Cardiac fibroblast (primary cell): ENCODE measurements around the gene PSTPIP2.

Experiments
- DNase-seq, 2 donors: peaks; one replicate each; pipeline versions ENCODE4 v3.0.0 to v3.0.0-alpha.2; 2010; ENCODE audit warnings: low read depth in 2 of 2
- H3K4me3 ChIP-seq, 2 donors: replicated peaks in 1 of 2; 1 replicate in 1 of 2; 2 replicates in 1 of 2; pipeline ENCODE4 v1.5.1; 2011; ENCODE audit warnings: low read depth in 2 of 2, low read length in 2 of 2, mild to moderate bottlenecking in 2 of 2, moderate library complexity in 1 of 2
- TF ChIP-seq, protein P1 (sequence below): IDR thresholded peaks from one replicate; pipeline ENCODE4 v1.5.1; 2011; ENCODE audit warnings: low read depth, mild to moderate bottlenecking, low read length, inconsistent platforms

Gene PSTPIP2

DNA sequence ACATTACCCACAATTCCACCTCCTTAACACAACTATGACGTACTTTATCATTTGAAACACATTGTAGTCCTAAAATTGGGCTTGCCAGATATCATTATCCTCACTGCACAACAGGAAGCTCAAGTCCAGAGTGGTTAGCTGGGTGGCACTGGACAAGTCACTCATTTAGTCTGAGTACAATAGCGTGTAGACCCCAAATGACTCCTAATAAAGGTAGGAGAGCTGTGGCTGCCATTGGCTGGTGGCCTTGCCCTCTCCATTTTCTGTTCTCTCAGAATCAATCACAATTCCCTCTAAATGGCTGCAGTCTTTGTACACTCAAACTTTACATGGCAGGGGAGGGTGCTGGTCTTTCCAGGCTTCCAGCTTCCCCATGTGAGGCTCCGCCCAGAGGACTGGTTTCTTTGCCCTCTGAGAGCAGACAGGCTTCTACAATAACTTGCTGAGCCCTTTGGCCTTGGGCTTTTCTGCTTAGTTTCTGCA is 11.7 kb downstream of the PSTPIP2 start:
- H3K4me3 ChIP-seq, result no peak overlapping the region
- TF ChIP-seq, protein P1, sequence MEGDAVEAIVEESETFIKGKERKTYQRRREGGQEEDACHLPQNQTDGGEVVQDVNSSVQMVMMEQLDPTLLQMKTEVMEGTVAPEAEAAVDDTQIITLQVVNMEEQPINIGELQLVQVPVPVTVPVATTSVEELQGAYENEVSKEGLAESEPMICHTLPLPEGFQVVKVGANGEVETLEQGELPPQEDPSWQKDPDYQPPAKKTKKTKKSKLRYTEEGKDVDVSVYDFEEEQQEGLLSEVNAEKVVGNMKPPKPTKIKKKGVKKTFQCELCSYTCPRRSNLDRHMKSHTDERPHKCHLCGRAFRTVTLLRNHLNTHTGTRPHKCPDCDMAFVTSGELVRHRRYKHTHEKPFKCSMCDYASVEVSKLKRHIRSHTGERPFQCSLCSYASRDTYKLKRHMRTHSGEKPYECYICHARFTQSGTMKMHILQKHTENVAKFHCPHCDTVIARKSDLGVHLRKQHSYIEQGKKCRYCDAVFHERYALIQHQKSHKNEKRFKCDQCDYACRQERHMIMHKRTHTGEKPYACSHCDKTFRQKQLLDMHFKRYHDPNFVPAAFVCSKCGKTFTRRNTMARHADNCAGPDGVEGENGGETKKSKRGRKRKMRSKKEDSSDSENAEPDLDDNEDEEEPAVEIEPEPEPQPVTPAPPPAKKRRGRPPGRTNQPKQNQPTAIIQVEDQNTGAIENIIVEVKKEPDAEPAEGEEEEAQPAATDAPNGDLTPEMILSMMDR, result no peak
- no peak for DNase-seq

DNA sequence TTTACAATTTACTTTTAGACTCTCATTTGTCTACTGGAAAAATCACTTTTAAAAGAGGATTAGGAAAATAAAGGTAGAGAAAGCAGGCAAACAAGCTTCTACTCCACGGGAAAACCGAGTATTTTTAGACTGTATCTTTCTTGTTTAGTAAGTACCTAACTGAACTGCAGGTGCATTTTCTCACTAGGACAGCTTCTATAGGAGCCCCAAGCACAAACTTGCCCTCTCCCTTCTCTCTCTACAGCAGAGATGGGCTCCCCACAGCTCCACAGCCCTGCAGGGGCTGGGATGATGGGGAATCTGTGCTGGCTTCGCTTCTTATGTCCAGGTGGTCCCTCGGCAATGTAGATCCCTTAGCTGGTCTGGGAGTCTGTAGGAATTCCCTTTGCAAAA is 16.2 kb downstream of the PSTPIP2 start:
- no peak for DNase-seq
- H3K4me3 ChIP-seq, result no peak overlapping the region
- TF ChIP-seq, protein P1, result no peak

DNA sequence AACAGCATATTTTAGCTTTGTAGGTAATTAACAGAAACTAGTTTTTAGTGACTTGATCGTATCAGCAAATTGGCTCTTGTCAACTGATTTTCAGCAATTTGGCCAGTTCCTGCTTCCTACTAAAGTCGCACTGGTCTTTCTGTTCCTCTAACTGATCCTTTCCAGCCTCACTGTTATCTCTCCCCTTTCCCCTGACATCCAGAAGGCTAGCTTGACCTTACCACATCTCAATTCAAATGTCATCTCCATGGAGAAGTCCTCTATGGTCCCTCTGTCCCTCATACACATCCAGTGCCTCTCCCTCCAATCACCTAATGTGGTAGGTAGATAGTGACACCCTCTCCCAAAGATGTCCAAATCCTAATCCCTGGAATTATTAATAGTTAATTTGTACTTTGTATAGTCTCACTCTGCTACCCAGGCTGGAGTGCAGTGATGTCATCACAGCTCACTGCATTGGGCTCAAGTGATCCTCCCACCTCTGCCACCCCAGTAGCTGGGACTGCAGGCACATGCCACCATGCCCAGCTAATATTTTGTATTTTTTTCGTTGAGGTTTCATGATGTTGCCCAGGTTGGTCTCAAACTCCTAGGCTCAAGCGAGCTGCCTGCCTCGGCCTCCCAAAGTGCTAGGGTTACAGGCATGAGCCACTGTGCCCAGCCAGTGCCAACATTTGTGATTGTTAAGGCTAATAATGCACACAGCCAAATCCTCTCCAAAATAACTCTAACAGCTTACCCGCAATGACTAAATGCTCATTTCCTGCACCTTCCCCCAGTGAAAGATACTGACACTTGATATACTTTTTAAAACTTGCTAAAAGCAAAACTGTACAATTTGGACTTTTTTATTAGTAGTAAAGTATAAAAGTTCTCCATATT is 16.9 kb downstream of the PSTPIP2 start:
- TF ChIP-seq, protein P1, result no peak
- no peak overlapping the region for H3K4me3 ChIP-seq
- DNase-seq, result peak in 1 of 2 donors; percentile 33

DNA sequence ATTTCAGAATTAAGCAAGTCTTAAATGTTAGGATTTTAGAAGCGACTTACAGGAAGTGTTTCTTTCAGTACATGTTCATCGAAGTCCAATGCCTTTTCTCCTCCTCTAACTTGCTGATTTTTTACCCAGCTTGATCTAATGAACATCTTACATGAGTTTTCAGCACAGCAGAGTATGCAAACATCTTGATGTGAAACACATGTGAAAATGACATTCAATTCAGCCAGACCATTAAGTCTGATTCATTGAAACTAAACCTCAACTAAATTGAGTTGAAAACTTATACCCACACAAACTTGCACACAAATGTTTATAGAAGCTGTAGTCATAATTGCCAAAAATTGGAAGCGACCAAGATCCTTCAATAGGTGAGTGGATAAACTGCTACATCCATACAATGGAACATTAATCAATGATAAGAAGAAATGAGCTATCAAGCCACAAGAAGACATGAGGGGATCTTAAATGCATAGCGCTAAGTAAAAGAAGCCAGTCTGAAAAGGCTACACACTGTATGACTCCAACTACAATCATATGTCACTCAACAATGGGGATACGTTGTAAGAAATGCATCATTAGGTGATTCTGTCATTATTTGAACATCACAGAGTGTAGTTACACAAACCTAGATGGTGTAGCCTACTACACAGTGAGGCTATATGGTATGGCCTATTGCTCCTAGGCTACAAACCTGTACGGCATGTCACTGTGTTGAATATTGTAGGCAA is 18.5 kb downstream of the PSTPIP2 start:
- H3K4me3 ChIP-seq, result no peak overlapping the region
- TF ChIP-seq, protein P1, result no peak
- DNase-seq, result no peak

DNA sequence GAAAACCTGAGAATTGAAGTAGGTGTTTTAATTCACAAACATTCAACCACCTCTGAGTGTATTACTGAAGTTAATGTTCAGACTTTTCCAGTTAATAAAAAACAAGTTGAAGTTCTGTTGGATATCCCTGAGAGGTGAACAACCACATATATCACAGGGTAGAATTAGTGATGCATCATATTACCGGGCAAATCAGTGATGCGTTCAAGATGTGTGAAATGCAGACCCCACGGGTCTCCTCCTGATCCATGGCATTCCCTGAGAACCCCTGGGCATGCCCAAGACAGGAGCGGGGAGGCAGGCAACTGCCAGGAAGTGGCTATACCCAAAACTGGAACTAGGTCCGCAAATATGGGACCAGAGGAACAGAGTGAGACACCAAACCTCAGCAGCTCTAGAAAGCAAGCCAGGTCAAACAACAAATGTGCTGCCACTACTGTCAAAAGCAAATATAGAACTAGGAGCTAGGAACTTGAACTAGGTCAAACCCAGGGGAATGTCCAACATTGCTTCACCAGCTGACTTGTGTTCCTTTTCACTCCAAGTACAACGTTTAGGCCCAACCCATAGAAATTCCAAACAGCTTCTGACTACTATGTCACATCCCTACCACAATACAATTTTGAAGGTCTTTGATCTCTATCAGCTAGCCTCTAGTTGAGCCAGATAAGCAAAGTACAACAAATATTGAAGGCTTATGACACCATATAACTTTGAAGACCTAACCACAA is 20.2 kb downstream of the PSTPIP2 start:
- DNase-seq, result peak; percentile 68 to 97

DNA sequence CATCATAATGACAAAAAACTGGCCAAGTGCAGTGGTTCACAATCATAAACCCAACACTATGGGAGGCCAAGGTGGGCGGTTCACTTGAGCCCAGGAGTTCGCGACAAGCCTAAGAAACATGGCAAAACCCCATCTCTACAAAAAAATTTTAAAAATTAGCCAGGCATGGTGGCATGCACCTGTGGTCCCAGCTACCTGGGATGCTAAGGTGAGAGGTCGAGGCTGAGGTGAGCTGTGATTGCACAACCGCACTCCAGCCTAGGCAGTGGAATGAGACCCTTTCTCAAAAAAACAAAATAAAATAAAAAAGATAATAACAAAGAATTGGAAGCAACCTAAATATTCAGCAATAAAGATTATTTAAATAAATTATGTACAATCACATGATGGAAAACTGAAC is 21.8 kb downstream of the PSTPIP2 start:
- TF ChIP-seq, protein P1, result no peak
- no peak overlapping the region for H3K4me3 ChIP-seq
- no peak for DNase-seq

More for the DNA sequence above, 20.2 kb downstream of the PSTPIP2 start:
- TF ChIP-seq, protein P1, result no peak
- no peak overlapping the region for H3K4me3 ChIP-seq
